K562 (cell line): ENCODE data around the gene SLC2A9.

Experiments
- ARID3B ChIP-seq: fragments of 250-450 bp; sonication (Bioruptor Pico); IDR thresholded peaks from 2 replicates; pipeline ENCODE4 v1.4.0; 2020; ENCODE audit warnings: borderline replicate concordance
- CTCF ChIP-seq, 3 experiments: IDR thresholded peaks in 2 of 3; conservative IDR thresholded peaks in 1 of 3; 2 replicates each; pipeline ENCODE4 v1.5.1; 2011 to 2012; ENCODE audit warnings: low read length in 3 of 3, mild to moderate bottlenecking in 3 of 3, control low read depth in 2 of 3, improper control_type of control experiment in 1 of 3, inconsistent platforms in 1 of 3, low read depth in 1 of 3, mixed read lengths in 1 of 3, moderate library complexity in 1 of 3; ENCODE audit not compliant: insufficient read depth in 2 of 3
- EP300 ChIP-seq: IDR thresholded peaks from 2 replicates; pipeline ENCODE4 v1.6.1; 2012; ENCODE audit warnings: low read length, improper control_type of control experiment
- HNRNPL ChIP-seq: fragments of 200-400 bp; formaldehyde crosslinking; IDR thresholded peaks from 2 replicates; pipeline ENCODE4 v1.6.1; 2017; ENCODE audit warnings: low read depth, mild to moderate bottlenecking, low read length
- PCBP1 ChIP-seq: fragments of 200-400 bp; formaldehyde crosslinking; IDR thresholded peaks from 2 replicates; pipeline ENCODE4 v1.6.1; 2018; ENCODE audit warnings: mild to moderate bottlenecking, low read depth, low read length; ENCODE audit not compliant: poor library complexity, severe bottlenecking
- POLR2G ChIP-seq: fragments of 200-400 bp; formaldehyde crosslinking; IDR thresholded peaks from 2 replicates; pipeline ENCODE4 v1.6.1; 2017; ENCODE audit warnings: low read depth, mild to moderate bottlenecking, antibody characterized with exemption, low read length, moderate library complexity
- ZKSCAN8 ChIP-seq: fragments of 200-800 bp; sonication (Bioruptor generic); IDR thresholded peaks from 2 replicates; pipeline ENCODE4 v1.6.1; 2016; ENCODE audit warnings: missing genetic modification characterization, missing compliant biosample characterization

- TF ChIP-seq EP300 (no peak), CTCF (IDR thresholded peaks at IDR 0.05 in 2 of 3, conservative IDR thresholded peaks at IDR 0.05 in 1 of 3; ENCODE audit: insufficient read depth in 2 of 3, low read depth in 1 of 3, low read length in 3 of 3) (no peak), POLR2G (no peak), ARID3B (CRISPR knock-in tag) (no peak), ZKSCAN8 (CRISPR knock-in tag) (no peak), HNRNPL (no peak), PCBP1 (no peak)
Measured at GRCh38 chr4:10024303-10024702, 3.0 kb upstream of the SLC2A9 start.
